Transverse colon (tissue), 4 donors: ENCODE results near the gene PLA2G4E. TPM values are rescaled to one million over a fixed set of nuclear protein-coding genes. Genes with fewer than 3 reads are reported as not detected.

ENCODE experiments used
- DNase-seq: peaks from one replicate; pipeline ENCODE4 v3.0.0-alpha.2; 2019
- H3K27ac ChIP-seq, 4 donors: fragments of 200-600 bp; sonication (generic); 2 replicates each; pipeline ENCODE4 v1.5.1; 2016 to 2018; ENCODE audit warnings: inconsistent platforms in 4 of 4
- H3K27me3 ChIP-seq: fragments of 200-600 bp; sonication (generic); 2 replicates; pipeline ENCODE4 v1.5.1; 2017; ENCODE audit warnings: inconsistent platforms
- H3K36me3 ChIP-seq, 4 donors: fragments of 200-600 bp; sonication (generic); 2 replicates each; pipeline ENCODE4 v1.5.1; 2017 to 2019; ENCODE audit warnings: inconsistent platforms in 4 of 4
- H3K4me1 ChIP-seq, 4 donors: fragments of 200-600 bp; sonication (generic); 2 replicates each; pipeline ENCODE4 v1.5.1; 2017 to 2020; ENCODE audit warnings: inconsistent platforms in 4 of 4
- H3K4me3 ChIP-seq, 4 donors: fragments of 200-600 bp; sonication (generic); 1 replicate in 1 of 4; 2 replicates in 3 of 4; pipeline versions ENCODE4 v1.5.1 to v1.6.1; 2017 to 2019; ENCODE audit warnings: inconsistent platforms in 4 of 4
- H3K9me3 ChIP-seq, 2 donors: fragments of 200-600 bp; sonication (generic); 2 replicates each; pipeline ENCODE4 v1.5.1; 2017 to 2019; ENCODE audit warnings: inconsistent platforms in 2 of 2
- EP300 ChIP-seq: sonication (generic); formaldehyde crosslinking; IDR thresholded peaks from one replicate; pipeline ENCODE4 v1.6.1; 2017; ENCODE audit warnings: antibody characterized with exemption, low read depth
- POLR2A ChIP-seq: fragments of 450-650 bp; IDR thresholded peaks from one replicate; pipeline ENCODE4 v1.6.1; 2016; ENCODE audit warnings: antibody characterized with exemption, mild to moderate bottlenecking, moderate library complexity
- POLR2AphosphoS5 ChIP-seq, 3 donors: sonication (generic); formaldehyde crosslinking; IDR thresholded peaks; one replicate each; pipeline ENCODE4 v1.6.1; 2016; ENCODE audit warnings: antibody characterized with exemption in 3 of 3
- WGBS, 2 donors: methylation state at CpG; one replicate each; pipeline ENCODE4 v1.1.5; 2018; ENCODE audit warnings: low coverage in 1 of 2; 5-methylcytosine and 5-hydroxymethylcytosine counted together
- in situ Hi-C, 4 donors: fragments of 200-750 bp; cut with MboI; loops; one replicate each; pipeline versions ENCODE4 v1.15.0 to v1.15.1; 2017; ENCODE audit warnings: low sequenced_read_pairs in 3 of 4, low pct_ligation_motif_present in 1 of 4, low pct_unique_long_range_greater_than_20kb in 1 of 4
- intact Hi-C: fragments of 100-400 bp; cut with DNase I; formaldehyde crosslinking; loops from one replicate; pipeline ENCODE4 v1.15.1; 2023; ENCODE audit warnings: low total_unique reads
- total RNA-seq, 4 donors: library from RNA; depleted of rRNA; stranded (reverse); fragments of >200 nt; gene quantifications; one replicate each; pipeline ENCODE4 v1.1.0, GENCODE V29; 2016
- TF ChIP-seq, protein P1 (sequence below), 5 experiments: fragments of 200-600 bp in 3 of 5; fragments of 450-650 bp in 2 of 5; sonication (generic) in 3 of 5; IDR thresholded peaks; 1 replicate in 2 of 5; 2 replicates in 3 of 5; pipeline ENCODE4 v1.5.1; 2016 to 2017; ENCODE audit warnings: antibody characterized with exemption in 5 of 5, inconsistent platforms in 3 of 5, mild to moderate bottlenecking in 2 of 5, moderate library complexity in 1 of 5

PLA2G4E gene
- total RNA-seq, 4 donors from 2014 or later, result 0.32 TPM; not detected in 3

DNA sequence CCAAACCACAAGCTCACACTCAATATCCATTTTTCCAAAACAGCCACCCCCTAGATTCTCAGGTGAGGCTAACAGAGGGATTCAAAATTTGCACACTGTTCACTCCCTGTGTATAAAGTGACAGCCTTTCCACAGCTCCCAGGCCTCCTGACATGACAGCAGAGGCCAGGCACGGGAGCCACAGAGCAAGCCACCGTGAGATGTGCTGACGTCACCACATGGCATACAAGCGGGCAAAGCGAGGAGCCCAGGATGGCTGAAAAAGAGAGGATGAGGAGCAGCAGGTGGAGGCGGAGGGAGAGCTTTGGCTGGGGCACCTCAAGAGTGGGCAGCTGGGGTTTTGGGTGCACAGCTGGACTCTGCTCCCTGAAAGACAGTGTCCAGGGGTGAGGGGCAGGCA, 75.6 kb downstream of the PLA2G4E start:
- in situ Hi-C loops, result no loop called here
- H3K27me3 ChIP-seq, result no peaks in the 10 kb centered on the region
- intact Hi-C loops, result no loop called here
- no peak for DNase-seq
- WGBS, 2 donors, result 92% methylated on average over 6 of the region's 6 CpGs; no CpG with 5 or more reads in 1 of the 2 donors
- H3K9me3 ChIP-seq, result no peaks in the 10 kb centered on the region
- H3K27ac ChIP-seq, result no peak overlapping the region
- H3K36me3 ChIP-seq, result no peaks in the 10 kb centered on the region
- H3K4me1 ChIP-seq, result peaks cover 0 to 18% (median 6%) of the 10 kb centered on the region in 4 donors
- TF ChIP-seq POLR2A (no peak), EP300 (no peak), POLR2AphosphoS5 (IDR thresholded peaks at IDR 0.05) (no peak)
- TF ChIP-seq, protein P1, sequence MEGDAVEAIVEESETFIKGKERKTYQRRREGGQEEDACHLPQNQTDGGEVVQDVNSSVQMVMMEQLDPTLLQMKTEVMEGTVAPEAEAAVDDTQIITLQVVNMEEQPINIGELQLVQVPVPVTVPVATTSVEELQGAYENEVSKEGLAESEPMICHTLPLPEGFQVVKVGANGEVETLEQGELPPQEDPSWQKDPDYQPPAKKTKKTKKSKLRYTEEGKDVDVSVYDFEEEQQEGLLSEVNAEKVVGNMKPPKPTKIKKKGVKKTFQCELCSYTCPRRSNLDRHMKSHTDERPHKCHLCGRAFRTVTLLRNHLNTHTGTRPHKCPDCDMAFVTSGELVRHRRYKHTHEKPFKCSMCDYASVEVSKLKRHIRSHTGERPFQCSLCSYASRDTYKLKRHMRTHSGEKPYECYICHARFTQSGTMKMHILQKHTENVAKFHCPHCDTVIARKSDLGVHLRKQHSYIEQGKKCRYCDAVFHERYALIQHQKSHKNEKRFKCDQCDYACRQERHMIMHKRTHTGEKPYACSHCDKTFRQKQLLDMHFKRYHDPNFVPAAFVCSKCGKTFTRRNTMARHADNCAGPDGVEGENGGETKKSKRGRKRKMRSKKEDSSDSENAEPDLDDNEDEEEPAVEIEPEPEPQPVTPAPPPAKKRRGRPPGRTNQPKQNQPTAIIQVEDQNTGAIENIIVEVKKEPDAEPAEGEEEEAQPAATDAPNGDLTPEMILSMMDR (IDR thresholded peaks at IDR 0.05), result no peak
- H3K4me3 ChIP-seq, result no peak overlapping the region

DNA sequence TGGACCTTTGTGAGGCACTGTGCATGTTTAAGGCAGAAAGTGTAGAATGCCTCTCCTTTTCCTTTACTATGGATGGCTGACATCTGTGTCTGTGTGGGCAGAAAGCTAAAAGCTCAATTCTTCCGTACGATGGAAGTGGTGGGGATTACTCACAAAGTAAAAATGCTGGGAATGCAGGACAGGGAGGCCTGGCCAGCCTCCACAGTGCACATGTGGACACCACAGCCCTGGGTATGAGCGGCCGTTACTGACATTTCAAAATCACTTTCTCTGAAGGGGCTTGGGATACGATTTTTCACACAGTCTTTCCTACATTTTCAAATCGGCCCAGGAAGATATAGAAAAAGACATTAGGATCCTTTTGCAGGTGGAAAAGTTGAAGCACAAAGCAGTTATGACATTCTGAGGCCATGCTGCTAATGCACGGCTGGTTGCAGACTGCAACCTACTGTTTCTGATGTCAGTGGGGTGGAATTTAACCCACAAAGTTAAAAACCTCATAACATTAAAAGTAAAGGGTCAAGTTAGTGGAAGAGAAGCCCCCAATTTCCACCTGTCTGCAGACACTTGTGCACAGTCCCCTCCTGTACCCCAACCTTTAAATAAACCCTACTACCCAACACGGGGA, 76.4 kb downstream of the PLA2G4E start:
- no peak for DNase-seq
- peaks cover 0 to 10% (median 6%) of the 10 kb centered on the region in 4 donors for H3K4me1 ChIP-seq
- peak overlapping the region; percentile 20 to 61 (median 46) for H3K27ac ChIP-seq
- 40 to 71% methylated on average over 1 to 8 of the region's 8 CpGs for WGBS, 2 donors
- H3K36me3 ChIP-seq, result no peaks in the 10 kb centered on the region
- intact Hi-C loops, result no loop called here
- H3K4me3 ChIP-seq, result no peak overlapping the region
- no peak for TF ChIP-seq POLR2A
- TF ChIP-seq, protein P1 (IDR thresholded peaks at IDR 0.05), result no peak
- TF ChIP-seq POLR2AphosphoS5 (IDR thresholded peaks at IDR 0.05), result peak in 1 of 3 donors; percentile 23
- no peak for TF ChIP-seq EP300
- no peaks in the 10 kb centered on the region for H3K27me3 ChIP-seq
- in situ Hi-C loops, result no loop called here
- H3K9me3 ChIP-seq, result no peaks in the 10 kb centered on the region

DNA sequence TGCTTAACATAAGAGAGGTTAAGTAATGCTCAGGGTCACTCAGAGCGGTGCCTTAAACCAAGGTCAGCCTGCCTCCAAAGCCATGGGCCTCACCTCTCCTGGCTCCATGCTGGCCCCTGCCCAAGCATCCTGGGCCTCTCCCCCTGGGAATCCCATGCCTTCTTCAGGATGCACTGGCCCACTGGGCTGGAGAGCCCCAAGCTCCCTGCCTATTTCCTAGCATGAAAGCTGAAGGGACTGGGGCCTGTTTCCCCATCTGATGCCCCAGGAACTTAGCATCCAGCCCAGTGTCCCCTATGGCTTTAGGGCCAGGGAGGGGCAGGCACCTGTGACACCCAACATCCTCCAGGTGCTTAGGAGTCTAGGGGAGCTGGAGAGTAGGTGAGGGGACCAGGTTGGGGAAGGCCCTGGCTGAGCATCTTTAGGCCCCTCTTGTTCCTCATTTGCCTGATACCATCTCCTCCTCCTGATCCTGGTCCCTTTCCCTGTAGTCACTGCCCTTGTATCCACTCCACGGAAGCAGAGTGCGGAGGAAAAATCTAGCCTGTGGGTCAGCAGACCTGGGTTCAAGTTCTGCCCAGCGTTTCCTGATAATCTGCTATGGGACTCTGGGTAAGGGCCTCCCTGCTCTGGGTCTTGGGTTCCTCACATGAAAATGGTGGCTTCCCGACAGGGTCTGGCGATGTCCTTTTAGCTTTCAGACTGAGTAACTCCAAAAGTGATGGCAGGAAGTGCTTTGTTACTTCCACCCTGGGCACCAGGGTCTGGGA, 77.1 kb downstream of the PLA2G4E start:
- DNase-seq, result no peak
- Histone ChIP-seq H3K4me3 (no peak overlapping the region), H3K36me3 (no peaks in the 10 kb centered on the region), H3K4me1 (peaks cover 0 to 10% (median 6%) of the 10 kb centered on the region in 4 donors), H3K27me3 (no peaks in the 10 kb centered on the region), H3K9me3 (no peaks in the 10 kb centered on the region), H3K27ac (peak overlapping the region; percentile 20 to 61 (median 46))
- WGBS, 2 donors, result 90% methylated on average over 6 of the region's 6 CpGs; no CpG with 5 or more reads in 1 of the 2 donors
- no peak for TF ChIP-seq POLR2AphosphoS5 (IDR thresholded peaks at IDR 0.05)
- TF ChIP-seq EP300, result no peak
- TF ChIP-seq, protein P1 (IDR thresholded peaks at IDR 0.05), result no peak
- no peak for TF ChIP-seq POLR2A
- in situ Hi-C loops, result no loop called here
- intact Hi-C loops, result no loop called here

DNA sequence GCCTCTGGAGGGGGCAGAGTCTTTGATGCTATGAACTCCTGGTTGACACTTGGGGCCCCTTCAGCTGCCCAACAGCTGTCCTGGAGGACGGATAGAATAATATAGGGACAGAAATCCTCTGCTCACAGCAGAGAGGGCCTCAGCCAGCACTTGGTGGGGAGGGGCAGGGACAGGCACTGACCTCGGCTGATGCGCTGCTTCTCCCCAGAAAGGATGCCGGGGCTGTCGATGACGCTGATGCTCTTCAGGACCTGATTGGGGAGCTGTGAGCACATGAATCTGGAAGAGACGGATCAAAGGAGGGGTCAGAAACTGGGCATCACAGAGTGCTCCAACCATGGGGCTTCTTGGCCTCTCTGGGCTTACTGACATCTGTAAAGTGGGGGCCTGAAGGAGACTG, 78.0 kb downstream of the PLA2G4E start:
- Histone ChIP-seq H3K4me1 (peaks cover 0 to 12% (median 6%) of the 10 kb centered on the region in 4 donors), H3K27me3 (no peaks in the 10 kb centered on the region), H3K36me3 (no peaks in the 10 kb centered on the region), H3K4me3 (no peak overlapping the region), H3K27ac (no peak overlapping the region), H3K9me3 (no peaks in the 10 kb centered on the region)
- in situ Hi-C loops, result no loop called here
- TF ChIP-seq POLR2AphosphoS5 (IDR thresholded peaks at IDR 0.05), result no peak
- no peak for TF ChIP-seq EP300
- TF ChIP-seq POLR2A, result no peak
- TF ChIP-seq, protein P1 (IDR thresholded peaks at IDR 0.05), result no peak
- DNase-seq, result no peak
- intact Hi-C loops, result no loop called here
- WGBS, 2 donors, result 40 to 95% methylated on average over 2 to 7 of the region's 7 CpGs
